Amniotic stem cell (primary cell): ENCODE data around the gene OGDH.
"Not testable (repeated sequence)": the region's sequence is repeated elsewhere in the genome, so short reads cannot be mapped to it uniquely, and the experiment has no call there.

ENCODE experiments used
- DNase-seq: peaks from one replicate; lab custom pipeline; 2025; lab: John Stamatoyannopoulos, UW

The OGDH gene

DNA sequence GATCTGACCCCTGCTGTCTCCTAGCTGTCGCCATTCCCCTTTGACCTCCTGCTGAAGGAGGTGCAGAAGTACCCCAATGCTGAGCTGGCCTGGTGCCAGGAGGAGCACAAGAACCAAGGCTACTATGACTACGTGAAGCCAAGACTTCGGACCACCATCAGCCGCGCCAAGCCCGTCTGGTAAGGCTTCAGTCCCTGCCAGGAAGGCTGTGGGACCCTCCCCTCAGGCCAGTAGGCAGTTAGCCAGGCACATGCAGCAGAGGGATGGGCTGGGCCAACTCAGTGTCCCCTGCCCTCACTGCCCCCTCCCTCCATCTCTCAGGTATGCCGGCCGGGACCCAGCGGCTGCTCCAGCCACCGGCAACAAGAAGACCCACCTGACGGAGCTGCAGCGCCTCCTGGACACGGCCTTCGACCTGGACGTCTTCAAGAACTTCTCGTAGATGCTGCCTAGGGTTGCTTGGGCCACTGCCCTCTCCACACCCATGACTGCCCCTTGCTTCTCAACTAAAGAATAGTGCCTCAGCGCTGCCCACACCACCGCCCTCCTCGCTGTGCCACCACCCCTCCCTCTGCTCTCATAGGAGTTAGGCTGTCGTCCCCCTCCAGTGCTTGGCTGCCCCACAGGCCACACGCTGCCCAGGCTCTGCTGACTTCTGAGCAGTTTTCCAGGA is 101.3 kb downstream of the OGDH start:
- DNase-seq: no peak

DNA sequence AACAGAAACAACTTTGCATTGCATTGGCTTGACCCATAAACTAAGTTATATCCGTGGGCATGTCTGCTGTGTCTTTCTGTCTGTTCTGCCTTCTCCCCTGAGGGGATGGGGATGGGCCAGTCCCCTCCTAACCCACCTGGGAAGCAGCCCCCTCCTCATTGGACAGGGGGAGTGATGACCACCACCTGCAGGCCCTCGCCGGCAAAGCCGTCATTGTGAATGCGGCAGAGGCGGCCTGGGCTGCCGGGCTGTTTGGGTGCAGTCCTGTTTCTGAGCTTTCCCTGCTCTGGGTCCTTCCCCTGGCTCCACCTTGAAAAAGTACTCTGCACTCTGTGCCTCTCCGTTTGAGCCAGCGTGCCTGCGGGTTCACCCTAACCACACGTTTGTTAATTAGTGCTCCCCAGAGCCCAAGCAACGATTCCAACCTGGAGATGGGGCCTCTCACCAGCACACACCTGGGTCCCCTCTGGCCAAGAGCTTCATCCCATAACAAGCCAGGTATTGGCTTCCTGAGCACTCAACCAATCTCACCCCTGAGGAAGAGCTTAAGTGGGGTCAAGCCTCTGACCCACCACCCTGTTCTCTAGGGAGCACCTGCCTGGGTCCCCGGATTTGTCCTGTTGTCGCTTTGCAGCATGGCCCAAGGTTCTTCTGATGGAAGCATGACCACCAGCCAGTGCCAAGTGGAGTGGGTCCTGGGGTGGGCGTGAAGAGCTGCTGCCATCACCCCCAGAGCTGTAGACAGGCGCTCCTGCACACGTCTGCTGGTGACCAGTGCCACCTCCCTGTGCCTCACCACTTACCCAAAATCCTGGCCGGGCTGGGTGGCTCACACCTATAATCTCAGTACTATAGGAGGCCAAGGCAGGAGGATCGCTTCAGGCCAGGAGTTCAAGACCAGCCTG is 102.8 kb downstream of the OGDH start:
- DNase-seq: no peak

DNA sequence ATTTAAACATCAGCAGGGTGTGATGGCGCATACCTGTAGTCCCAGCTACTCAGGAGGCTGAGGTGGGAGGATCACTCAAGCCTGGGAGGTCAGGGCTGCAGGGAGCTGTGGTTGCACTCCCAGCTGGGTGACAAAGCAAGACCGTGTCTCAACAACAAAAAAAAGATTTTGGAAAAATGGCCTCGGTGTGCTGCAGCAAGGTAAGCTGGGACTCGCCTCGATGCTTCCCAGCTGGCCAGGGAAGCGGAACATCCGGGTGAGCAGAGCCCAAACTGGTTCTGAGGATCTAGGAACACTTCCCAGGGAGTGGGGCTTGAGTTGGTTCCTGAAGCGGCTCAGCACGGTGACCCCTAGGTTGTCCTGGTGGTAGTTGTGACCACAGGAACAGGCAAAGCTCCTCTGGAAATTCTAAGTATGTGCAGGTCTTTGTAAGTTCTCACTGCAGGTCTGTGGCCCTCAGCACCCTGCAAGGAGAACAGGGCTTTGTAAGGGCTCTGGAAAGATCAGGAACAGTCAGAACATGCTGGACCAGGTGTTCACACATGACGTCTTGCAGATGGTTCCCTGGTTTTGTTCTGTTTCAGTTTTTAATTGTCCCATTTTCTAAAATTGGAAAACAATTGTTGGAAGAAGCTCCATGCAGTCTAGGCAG is 103.6 kb downstream of the OGDH start:
- no peak for DNase-seq

DNA sequence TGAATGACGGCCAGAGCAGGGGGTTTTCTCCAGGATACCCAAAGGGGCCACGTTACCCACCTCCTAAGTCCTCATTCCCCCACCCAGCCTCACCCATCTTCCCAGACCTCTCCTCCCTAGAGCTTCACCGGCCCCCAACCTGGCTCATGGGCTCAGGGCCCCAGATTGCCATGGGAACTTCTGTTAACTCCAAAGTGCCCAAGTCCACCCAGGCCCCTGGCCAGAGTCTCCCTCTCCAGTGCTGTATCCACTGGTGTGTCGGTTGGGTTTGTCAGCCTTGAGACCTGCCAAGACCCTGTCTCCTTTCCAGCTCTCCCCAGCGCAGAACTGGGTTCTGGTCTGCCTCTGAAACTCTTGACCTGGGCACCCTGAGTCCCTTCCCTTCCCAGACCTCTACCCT is 105.1 kb downstream of the OGDH start:
- DNase-seq: no peak

DNA sequence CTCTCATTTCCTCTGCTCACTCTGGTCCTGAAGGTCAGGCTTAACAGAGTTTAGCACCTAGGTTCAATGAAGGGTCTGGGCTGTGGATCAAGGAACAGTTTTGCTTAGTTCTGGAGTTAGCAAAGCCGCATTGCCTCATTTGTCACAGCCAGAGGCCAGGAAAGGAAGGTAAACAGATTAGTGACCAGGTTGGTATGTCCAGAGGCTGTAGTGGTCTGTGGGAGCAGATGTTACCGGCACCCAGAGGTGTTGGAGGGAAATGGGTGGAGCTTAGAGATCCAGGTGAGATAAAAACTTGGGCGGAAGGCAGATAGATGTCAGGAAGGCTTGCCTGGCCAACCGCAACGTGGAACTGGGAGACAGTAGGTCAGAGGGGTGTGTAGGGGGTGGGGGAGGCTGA is 105.6 kb downstream of the OGDH start:
- DNase-seq: no peak

DNA sequence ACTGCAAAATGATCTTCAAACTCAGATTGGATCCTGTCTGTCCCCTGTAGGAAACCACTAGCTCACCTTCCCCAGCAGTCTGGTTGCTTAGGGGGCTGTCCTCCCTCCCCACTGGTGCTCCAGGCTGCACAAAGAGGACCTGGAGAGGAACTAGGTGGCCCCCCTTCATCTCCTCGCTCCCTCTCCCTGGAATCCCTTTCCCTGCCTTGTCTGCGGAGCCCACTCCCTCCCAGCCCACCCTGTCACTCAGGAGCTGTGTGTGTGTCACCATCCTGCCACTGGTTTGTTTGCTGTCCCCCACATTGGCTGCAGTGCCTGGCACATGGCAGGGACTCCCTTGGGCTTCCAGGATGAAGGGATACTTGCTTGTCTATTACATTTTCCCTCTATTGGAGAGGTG is 106.7 kb downstream of the OGDH start:
- DNase-seq: no peak

DNA sequence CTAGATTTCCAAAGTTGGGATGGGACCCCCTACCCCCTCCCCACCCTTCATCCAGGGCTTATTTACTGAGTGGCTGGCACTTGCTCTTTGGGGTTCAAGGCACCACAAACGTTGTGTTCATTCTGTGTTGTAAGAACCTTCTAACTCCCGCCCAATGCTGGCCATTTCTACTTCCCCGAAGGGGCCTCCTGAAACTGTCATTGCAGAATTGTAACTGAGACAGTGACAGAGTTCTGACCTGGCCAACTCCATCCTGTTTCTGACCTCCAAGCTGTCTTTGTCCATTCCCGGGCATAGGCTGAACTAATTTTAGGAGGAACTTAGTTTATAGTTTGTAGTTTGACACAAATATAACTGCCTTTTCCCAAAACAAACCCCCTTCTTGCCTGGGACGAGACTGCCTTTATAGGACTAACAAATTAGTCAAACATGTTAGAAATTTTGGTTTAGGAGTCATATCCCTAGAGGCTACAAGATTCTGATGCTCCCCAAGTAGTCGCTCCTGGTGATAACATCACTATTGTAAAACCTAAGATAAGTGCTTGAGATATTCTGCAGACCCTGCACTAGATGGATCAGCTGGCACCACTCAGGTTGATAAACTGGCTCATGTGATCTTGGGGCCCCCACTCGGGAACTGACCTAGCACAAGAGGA is 107.4 kb downstream of the OGDH start:
- DNase-seq: no peak

DNA sequence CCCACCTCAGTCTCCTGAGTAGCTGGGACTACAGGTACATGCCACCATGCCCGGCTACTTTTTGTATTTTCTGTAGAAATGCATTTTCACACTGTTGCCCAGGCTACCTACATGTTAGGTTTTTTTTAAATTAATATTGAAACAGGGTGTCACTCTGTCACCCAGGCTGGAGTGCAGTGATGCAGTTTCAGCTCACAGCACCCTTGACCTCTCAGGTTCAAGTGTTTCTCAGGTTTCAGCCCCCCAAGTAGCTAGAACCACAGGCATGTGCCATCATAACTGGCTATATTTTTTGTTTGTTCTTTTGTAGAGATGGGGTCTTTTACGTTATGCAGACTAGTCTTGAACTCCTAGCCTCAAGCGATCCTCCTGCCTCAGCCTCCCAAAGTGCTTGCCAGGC is 109.8 kb downstream of the OGDH start:
- DNase-seq: no peak

DNA sequence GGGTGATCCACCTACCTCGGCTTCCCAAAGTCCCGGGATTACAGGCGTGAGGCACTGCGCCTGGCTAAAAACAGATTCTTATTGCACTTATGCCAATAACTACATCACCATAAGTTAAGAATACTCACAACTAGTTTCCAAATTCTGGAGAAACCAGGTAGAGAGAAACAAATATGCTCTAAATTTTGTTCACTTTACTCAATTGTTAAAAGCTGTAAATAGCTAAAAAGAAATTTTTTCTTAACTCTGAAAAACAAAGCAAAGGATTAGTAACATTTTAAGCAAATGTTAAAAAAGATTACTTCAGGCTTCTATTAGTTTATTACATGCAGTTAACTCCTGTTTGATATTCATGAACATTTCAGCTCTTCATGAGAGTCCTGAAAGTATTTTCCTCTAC is 113.9 kb downstream of the OGDH start:
- no peak for DNase-seq

DNA sequence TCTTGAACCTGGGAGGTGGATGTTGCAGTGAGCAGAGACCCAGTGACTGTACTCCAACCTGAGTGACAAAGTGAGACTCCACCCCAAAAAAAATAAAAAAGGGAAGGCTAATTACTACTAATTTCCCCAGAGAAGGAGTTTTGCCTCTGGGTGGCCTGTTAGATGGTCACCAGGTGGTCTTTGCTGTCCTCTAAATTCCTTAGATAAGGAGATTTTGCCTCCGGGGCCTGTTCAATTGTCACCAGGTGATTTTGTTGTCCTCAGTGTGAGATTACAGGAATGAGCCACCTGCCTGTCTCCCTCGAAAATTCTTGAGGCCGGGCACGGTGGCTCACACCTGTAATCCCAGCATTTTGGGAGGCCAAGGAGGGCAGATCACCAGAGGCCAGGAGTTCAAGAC is 117.8 kb downstream of the OGDH start:
- DNase-seq: no peak

DNA sequence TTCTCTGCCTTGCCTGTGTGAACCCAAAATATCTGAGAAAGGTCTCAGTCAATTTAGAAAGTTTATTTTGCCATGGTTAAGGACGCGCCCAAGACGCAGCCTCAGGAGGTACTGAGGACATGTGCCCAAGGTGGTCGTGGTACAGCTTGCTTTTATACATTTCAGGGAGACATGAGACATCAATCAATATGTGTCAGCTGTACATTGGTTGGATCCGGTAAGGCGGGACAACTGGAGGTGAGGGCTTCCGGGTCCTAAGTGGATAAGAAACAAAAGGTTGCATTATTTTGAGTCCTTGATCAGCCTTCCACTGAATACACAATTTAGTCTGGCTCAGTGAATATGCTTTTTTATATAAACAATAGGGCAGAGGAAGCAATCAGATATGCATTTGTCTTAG is 119.8 kb downstream of the OGDH start:
- not testable (repeated sequence) for DNase-seq

DNA sequence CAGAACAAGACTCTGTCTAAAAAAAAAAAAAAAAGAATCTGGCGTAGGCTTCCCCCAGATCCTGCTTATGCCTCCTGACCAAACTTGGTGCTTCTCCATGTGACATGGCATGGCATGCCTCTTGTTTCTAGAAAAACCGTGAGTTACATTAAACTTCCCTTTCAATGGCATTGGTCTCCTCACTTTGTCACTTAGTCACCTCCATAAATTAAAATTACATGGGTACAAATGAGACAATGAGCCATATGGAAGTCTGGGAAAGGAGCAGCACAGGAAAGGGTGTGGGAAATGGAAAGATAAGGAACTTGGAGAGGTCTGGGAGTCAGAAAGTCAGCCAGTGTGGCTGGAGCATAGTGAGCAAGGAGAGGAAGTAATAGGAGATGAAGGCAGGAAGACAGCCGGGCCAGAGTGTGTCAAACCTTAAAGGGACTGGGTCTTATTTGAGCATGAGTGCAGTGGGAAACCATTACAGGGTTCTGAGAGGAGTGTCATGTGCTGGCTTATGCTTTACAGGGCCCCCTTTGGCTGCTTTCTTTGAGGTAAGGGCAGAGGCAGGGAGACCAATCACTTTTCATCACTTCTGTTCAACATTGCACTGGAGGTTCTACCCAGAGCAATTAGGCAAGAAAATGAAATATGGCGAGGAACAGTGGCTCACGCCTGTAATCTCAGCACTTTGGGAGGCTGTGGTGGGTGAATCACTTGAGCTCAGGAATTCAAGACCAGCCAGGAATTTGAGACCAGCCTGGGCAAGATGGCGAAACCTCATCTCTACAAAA is 120.9 kb downstream of the OGDH start:
- DNase-seq: no peak

DNA sequence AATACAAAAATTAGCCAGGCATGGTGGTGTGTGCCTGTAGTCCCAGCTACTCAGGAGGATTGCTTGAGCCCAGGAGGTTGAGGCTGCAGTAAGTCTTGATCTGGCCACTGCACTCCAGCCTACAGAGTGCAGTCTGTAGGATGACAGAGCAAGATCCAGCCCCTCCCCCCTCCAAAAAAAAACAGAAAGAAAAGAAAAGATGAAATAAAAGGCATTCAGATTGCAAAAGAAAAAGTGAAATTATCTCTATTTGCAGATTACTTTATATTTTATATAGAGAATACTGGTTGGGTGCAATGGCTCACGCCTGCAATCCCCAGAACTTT is 121.5 kb downstream of the OGDH start:
- no peak for DNase-seq

DNA sequence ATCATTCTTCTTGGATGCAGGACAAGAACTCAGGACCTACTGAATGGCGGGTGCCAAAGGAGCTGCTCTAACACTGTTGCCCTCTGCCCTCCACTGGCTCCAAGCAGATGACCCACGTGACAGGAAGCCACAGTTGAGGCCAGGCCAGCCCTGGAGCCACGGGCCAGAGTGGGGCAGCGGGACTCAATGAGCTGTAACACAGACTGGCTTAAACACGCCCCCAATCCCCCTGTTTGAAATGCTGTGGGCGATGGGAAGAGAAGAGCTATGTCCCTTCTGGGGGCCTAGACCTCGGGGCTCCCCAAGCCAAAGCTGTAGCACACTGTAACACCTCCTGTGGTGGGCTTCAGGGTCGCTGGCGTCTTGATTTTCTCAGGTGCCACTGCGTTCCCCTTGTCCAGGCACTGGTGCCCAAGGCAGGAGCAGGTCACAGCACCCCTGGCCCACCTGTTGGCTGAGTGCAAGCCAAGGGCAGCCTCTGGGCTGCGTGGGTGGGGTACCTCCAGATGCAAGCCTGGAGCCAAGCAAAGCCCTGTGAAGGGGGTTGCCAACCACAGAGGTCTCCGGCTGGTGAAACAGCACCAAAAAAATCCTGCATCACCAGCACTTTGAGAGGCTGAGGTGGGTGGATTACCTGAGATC is 123.6 kb downstream of the OGDH start:
- no peak for DNase-seq

DNA sequence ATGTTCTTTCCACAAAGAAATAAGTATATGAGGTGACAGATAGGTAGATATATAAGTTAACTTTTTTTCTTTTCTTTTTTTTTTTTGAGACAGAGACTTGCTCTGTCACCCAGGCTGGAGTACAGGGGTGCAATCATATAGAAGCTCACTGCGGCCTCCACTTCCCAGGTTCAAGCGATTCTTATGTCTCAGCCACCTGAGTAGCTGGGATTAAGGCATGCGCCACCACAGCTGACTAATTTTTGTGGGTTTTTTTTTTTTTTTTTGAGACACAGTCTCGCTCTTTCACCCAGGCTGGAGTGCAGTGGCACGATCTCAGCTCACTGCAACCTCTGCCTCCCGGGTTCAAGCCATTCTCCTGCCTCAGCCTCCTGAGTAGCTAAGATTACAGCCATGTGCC is 126.5 kb downstream of the OGDH start:
- DNase-seq: not testable (repeated sequence)

DNA sequence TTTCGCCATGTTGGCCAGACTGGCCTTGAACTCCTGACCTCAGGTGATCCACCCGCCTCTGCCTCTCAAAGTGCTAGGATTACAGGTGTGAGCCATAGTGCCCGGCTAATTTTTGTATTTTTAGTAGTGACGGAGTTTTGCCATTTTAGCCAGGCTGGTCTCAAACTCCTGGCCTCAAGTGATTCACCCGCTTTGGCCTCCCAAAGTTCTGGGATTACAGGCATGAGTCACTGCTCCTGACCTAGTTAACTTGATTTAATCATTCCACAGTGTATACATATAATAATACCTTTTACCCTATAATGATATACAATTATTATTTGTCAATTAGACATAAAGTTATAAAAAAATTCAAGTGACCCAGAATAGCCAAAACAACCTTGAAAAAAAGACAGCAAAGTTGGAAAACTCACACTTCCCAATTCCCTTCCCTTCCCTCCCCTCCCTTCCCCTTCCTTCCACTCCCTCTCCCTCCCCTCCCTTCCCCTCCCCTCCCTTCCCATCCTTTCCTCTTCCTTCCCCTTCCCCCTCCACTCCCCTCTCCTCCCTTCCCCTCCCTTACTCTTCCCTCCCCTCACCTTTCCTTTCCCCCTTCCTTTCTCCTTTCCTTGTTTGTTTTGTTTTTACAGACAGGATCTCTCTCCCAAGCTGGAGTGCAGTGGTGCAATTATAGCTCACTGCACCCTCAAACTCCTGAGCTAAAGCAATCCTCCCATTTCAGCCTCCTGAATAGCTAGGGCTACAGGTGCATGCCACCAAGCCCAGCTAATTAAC is 127.5 kb downstream of the OGDH start:
- DNase-seq: peak; percentile 43

DNA sequence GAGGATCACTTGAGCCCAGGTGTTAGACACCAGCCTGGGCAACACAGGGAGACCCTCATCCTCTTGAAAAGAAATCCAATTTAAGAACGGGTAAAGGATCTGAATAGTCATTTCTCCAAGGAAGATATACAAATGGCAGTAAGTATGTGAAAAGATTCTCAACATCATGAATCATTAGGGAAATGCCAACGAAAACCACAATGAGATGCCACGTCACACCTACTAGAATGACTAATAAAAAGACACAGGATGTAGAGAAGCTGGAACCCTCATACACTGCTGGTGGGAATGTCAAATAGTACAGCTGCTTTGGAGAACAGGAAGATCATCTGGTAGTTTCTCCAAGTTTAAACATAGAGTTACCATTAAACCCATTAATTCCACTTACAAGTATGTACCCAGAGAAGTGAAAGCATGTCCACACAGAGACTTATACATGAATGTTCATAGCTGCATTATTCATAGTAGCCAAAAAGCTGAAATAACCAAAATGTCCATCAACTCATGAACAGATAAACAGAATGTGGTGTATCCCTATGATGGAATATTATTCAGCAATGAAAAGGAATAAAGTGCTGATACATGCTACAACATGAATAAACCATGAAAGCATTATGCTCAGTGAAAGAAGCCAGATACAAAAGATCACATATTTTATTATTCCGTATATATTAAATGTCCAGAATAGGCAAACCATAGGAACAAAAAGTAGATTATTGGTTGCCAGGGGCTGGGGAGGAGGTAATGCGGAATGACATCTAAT is 129.2 kb downstream of the OGDH start:
- DNase-seq: peak; percentile 90

DNA sequence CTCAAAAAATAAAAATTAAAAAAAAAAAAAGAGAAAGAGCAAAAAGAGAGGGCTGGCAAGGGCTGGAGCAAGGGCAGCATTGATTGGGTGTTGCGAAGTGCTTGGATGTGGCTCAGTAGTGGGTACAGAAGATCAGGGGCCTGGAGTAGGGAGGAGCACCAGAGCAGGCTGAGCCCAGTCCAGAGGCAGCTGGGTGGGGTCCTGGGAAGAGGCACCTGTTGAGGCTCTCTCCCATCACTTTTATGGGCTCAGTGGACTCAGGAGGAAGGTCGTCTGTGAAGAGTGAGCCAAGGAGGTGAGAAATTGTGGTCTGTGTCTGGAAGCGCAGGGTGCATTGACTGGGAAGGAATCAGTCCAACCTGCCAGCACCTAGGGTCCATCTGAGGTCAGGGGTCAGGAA is 130.5 kb downstream of the OGDH start:
- no peak for DNase-seq

DNA sequence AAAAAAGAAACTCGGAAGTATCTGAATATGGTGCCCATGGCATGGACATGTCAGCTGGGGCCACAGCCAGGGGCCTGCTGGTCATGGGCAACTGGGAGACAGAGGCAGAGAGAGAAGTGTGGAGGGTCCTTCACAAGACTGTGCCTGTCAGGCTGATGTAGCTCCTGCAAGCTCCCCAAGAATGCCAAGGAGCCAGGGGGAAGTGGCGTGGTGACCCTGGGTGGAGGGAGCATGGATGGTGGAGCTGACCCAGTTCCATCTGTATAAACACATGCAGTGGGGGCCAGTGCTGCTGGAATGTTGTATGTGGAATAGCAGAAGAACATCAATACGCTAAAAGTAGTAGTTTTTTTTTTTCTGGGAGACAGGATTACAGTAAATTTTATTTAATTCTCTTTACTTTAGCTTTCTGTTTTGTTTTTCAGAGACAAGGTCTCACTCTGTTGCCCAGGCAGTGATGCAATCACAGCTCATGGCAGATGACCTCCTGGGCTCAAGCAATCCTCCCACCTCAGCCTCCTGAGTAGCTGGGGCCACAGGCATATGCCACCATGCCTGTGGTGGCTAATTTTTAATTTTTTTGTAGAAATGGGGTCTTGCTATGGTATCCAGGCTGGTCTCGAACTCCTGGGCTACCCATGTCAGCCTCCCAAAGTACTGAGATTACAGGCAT is 131.8 kb downstream of the OGDH start:
- DNase-seq: no peak
